NOMO-1 (cell line): ENCODE results near the gene EDNRA.

Experiments used
- DNase-seq, 2 experiments: peaks; one replicate each; lab custom pipeline; 2025; ENCODE audit not compliant: unreplicated experiment in 2 of 2; lab: John Stamatoyannopoulos, UW

Gene EDNRA

GRCh38 chr4:147538711-147539110, 57.8 kb downstream of the EDNRA start:
- no peak for DNase-seq

GRCh38 chr4:147539959-147540358, 59.1 kb downstream of the EDNRA start:
- DNase-seq = no peak

DNA sequence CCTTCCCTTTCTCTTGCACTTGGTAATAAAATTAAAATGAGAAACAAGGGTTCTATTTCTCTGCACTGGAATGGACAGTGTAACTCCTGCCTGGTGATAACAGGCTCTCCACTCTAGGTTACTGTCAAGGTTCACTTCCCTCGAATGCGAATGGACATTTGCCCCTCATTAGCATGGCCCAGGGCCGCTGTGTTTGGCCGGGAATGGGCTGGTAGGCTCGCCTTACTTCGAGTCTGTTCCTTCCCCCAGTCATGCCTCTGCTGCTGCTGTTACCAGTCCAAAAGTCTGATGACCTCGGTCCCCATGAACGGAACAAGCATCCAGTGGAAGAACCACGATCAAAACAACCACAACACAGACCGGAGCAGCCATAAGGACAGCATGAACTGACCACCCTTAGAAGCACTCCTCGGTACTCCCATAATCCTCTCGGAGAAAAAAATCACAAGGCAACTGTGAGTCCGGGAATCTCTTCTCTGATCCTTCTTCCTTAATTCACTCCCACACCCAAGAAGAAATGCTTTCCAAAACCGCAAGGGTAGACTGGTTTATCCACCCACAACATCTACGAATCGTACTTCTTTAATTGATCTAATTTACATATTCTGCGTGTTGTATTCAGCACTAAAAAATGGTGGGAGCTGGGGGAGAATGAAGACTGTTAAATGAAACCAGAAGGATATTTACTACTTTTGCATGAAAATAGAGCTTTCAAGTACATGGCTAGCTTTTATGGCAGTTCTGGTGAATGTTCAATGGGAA, 61.5 kb downstream of the EDNRA start:
- no peak for DNase-seq

GRCh38 chr4:147543034-147543433, 62.1 kb downstream of the EDNRA start:
- DNase-seq = no peak

DNA sequence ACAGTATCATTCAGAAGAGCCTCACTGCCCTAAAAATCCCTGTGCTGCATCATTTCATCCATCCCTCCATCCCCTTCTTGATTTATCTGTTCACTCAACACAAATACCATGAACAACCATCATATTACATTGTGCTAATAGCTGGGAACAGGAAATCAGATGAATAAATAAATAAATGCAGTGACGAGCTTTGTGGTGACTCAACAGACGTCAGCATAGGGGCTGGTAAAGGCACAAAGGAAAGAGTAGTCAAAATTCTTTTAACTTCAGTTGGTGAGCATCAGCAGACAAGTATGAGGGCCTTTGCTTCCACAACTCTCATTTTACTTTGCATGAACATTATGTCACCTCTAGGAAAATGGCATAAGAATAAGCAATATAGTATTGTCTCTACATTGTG, 65.5 kb downstream of the EDNRA start:
- no peak for DNase-seq

DNA sequence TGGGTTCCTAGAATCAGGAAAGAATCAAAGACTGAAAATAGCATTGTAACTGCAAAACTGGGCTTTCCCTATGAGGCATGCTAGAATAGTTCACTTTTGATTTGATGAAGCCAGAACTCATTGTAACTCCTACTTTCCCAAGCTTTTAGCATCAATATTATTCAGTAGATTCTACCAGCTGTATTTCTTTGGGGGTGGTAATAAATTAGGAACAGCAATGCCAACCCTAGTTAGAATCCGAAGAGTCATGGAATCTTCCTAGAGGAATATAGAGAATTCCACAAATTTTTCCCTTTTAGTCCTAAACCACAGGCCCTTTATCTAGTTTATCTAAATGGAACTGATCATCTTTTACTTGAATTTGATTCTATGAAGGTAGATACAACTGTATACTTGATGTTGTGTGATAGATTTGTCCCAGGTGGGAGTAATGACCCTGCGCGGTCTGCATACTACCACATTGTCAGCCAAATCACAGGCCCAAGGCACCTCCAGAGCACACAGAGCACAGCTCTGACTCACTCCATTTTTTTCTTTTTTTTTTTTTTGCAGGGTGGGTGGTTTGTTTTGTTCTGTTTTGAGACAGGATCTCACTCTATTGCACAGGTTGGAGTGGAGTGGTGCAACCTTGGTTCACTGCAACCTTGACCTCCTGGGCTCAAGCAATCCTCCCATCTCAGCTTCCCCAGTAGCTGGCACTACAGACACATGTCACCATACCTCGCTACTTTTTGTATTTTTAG, 66.6 kb downstream of the EDNRA start:
- DNase-seq = no peak

DNA sequence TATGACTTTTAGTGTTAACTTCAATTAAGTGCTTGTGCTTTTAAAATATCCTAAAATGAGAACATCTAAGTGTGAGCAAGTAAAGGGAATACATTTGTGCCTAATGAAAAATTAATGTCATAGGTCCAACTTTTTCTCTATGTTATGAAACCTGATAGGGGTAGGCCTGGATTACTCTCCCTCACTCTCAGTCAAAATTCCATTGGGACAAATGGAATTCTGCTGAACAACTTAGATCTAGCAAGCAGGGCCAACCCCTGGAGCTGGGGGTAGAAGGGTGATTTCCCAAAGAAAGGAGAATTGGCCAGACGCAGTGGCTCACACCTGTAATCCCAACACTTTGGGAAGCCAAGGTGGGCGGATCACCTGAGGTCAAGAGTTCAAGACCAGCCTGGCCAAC, 67.4 kb downstream of the EDNRA start:
- DNase-seq = no peak

DNA sequence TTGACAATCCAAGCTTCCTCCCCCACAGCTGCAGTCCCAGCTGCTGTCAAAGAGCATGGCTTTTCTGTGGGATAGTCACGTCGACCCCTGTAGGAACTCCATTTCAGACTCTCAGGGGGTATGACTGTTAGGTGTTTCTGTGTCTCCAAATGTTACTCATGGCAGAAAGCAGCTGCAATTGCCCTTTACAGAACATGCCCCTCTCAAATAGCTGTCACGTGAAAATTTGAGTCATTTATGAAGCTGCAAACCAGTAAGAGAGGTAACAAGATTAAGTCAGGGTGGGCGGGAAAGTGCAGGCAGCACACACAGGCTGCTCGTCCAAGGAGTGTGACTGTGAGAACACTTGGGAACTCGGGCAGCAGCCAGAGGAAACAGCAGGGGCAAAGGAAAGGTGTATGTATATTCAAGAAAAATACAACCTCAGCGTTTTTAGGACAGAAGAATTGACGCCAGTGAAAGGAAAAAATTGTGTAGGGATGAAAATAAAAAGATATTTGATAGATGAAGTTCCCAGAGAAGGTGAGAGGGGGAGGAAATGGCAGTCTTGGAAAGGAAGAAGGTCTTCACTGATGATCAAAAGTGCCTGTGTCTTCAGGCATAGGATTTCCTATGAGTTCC, 69.8 kb downstream of the EDNRA start:
- DNase-seq = no peak

DNA sequence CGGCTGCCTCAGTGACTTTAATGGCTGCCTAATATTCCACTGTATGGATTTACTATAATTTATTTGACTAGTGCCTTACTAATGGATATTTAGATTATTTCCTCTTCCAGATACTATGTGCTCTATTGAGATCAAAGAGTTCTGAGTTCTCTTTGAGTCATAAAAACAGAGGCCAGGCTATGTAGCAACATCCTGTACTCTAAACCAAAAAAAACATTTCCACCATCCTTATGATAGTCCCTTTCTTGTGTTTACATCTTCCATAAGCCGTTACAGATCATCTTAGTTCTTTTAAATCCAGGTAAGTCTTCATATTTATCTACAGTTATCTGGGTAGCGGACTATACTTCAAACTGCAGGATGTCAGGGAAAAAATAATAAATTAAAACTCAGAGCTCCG, 79.7 kb downstream of the EDNRA start:
- DNase-seq = no peak

DNA sequence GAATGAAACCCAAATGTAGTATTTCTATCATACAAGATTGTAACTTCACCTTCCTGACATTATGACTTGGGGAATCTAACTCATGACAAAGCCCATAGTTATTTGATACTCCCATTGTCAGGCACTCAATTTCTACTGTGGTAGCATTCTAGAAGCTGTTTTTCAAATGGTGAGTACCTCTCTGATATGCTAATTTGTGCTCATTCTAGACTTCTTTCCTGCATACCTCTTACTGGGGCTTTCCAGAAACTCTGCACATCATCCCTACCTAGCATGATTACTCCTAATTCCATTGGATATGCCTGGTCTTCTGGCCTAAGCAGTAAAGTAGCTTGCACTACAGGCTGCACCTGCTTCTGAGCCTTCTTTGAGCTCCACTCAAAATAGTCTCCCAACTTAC, 85.9 kb downstream of the EDNRA start:
- no peak for DNase-seq

GRCh38 chr4:147567276-147567675, 86.4 kb downstream of the EDNRA start:
- no peak for DNase-seq

GRCh38 chr4:147570616-147571015, 89.7 kb downstream of the EDNRA start:
- DNase-seq = no peak

DNA sequence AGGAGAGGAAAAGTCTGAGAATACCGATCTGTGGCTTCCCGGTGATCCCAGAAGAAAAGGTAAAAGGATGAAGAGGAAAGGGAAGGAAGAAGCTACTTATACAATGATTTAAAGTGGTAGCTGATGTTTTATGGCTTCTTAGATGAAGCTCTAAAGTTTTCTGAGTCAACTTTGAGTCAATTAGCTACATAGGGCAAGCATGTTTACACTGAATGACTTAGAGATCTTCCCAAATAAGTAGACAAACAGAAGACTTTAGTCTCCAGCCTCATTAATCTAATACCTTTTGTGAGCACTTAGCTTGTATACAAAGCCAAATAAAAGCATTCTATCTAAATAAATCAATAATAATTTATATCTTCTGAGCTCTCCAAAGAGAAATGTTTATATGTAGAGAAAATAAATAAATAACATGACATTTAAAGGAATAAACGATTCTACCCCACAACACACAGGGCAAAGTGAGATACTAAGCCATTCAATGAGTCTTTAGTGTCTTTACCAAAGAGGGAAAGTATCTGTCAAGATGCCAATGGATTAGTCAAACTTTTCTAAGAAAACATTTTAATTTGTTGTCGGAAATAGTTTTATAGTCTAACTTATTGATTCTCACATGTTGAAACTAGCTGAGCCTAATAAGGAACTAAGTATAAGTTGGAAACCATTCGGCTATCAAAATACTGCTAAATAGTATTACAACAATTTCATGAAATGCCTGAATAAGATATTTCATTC, 90.3 kb downstream of the EDNRA start:
- no peak for DNase-seq

- no peak for DNase-seq
These were observed 95.2 kb downstream of the EDNRA start for GRCh38 chr4:147576084-147576483.

DNA sequence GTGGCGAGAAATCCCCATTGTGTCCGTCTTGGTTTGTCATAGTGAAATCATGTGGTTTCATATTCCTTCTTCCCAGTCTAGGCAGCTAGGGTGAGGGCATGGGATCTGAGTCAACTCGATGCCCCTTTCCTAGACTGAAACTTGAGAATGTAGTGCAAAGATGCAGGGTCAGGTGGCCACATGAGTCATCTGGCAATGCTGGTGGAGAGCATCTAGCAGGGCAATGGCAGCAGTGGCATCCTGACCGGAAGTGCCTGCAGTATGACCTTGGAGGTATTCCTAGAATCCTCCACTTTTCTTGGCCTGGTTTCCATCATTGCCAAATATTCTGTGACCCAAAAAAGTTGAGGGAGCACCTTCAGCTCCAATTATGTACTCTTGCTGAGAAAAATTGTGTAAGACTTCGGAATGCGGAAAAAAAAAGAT, 97.2 kb downstream of the EDNRA start:
- DNase-seq = no peak

DNA sequence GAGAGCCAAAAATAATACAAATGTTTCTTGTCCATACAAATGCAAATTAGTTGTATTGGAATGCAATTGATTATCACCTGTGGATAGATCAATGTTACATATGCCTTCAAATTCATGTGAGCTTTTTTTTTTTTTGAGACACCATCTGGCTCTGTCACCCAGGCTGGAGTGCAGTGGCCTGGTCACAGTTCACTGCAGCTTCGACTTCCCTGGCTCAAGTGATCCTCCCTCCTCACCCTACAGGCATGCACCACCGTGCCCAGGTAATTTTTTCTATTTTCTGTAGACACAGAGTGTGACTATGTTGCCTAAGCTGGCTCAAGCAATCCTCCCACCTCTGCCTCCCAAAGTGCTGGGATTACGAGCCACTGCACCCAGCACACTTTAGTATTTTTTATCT, 97.7 kb downstream of the EDNRA start:
- DNase-seq = no peak

GRCh38 chr4:147580396-147580795, 99.5 kb downstream of the EDNRA start:
- DNase-seq = no peak

DNA sequence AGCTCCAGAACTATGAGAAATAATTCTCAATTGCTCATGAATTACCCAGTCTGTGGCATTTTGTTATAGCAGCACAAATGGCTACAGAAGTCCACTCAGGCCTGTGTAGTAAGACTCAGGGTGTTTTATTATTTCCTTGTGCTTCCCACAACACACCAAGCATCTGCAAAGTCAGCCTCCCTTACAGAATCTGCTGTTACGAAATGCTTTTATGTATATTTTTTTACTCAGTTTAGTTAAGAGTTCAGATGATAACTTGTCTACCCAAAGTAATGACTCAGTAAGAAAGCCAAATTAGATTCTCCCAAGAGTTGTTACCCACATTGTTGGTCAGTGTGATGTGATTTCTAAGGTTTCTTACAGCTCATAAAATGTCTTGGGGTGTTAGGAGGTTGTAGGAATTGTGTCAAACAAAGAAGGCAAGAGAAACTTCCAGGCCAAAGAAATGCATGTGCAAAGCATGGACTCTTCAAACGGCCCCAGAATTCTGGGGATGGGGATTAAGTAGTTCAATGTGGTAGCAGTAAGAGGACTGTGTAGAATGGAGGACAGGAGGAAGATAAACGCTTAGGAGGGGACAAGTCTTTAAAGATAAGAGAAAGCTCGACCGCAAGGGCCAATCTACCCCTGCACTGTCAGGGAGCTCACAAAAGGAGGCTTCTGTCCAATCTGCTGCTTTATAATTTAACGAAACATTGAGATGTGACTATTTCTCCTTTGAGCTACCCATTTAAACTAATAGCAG, 100.9 kb downstream of the EDNRA start:
- no peak for DNase-seq

- DNase-seq = no peak
These were observed 101.6 kb downstream of the EDNRA start for GRCh38 chr4:147582386-147583060.

DNA sequence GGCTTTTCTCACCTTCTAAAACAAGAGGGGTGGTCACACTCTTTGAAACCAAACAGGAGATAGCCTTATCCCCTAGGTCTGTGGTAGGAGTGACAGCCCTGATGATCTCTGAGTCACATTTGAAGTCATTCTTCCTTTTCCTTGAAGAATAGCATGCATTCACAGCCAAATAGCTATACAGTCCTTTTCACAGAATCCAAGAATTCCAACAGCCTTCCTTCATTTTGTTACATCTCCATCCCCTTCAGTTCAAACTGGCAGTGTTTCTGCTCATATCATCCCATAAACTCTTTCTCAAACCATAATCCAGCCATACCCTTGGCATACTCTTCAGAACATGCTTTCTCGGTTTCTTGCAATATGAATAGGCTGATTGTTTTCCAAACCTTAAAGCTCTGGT, 103.0 kb downstream of the EDNRA start:
- DNase-seq = no peak
